GF-D8 (cell line): Measurements from ENCODE around the gene BARHL1.

Source experiments
- DNase-seq: peaks from one replicate; lab custom pipeline; 2025; lab: John Stamatoyannopoulos, UW

BARHL1 gene

GRCh38 chr9:132615774-132616173, 33.4 kb downstream of the BARHL1 start:
- no peak for DNase-seq

- DNase-seq: no peak
These were observed 34.3 kb downstream of the BARHL1 start for GRCh38 chr9:132616725-132617124.

GRCh38 chr9:132622159-132622558, 39.8 kb downstream of the BARHL1 start:
- DNase-seq: no peak

GRCh38 chr9:132626285-132626684, 43.9 kb downstream of the BARHL1 start:
- DNase-seq: no peak

- DNase-seq: no peak
These were observed 44.7 kb downstream of the BARHL1 start for GRCh38 chr9:132627106-132627505.

GRCh38 chr9:132627594-132627993, 45.2 kb downstream of the BARHL1 start:
- DNase-seq: no peak

- no peak for DNase-seq
These were observed 46.3 kb downstream of the BARHL1 start for GRCh38 chr9:132628746-132629145.

GRCh38 chr9:132630116-132630515, 47.7 kb downstream of the BARHL1 start:
- no peak for DNase-seq

- DNase-seq: no peak
These were observed 48.4 kb downstream of the BARHL1 start for GRCh38 chr9:132630811-132631210.

- no peak for DNase-seq
These were observed 48.9 kb downstream of the BARHL1 start for GRCh38 chr9:132631280-132631679.

- DNase-seq: no peak
These were observed 49.3 kb downstream of the BARHL1 start for GRCh38 chr9:132631685-132632084.

GRCh38 chr9:132632413-132633129, 50.2 kb downstream of the BARHL1 start:
- DNase-seq: no peak

GRCh38 chr9:132634327-132634726, 51.9 kb downstream of the BARHL1 start:
- no peak for DNase-seq

GRCh38 chr9:132637351-132637750, 54.9 kb downstream of the BARHL1 start:
- DNase-seq: no peak

GRCh38 chr9:132637801-132638200, 55.4 kb downstream of the BARHL1 start:
- no peak for DNase-seq

GRCh38 chr9:132638240-132638639, 55.8 kb downstream of the BARHL1 start:
- no peak for DNase-seq

GRCh38 chr9:132639322-132639721, 56.9 kb downstream of the BARHL1 start:
- no peak for DNase-seq
